Keratinocyte (primary cell): ENCODE data around the gene ASCC2. TPM values are rescaled to one million over a fixed set of nuclear protein-coding genes. Genes with fewer than 3 reads are reported as not detected.

Experiments
- DNase-seq: peaks from one replicate; pipeline ENCODE4 v3.0.0-alpha.2; 2011; ENCODE audit warnings: low read depth, missing footprints, low spot score
- FAIRE-seq: peaks from 2 replicates; lab custom pipeline; 2011; peaks lifted over from hg19 to GRCh38; lab: Jason Lieb, UNC
- H2AFZ ChIP-seq: 2 replicates; pipeline ENCODE4 v1.6.0; 2012; ENCODE audit warnings: low read length, control low read depth, inconsistent platforms; ENCODE audit not compliant: control insufficient read depth
- H3K27ac ChIP-seq: 2 replicates; pipeline ENCODE4 v1.5.1; 2011; ENCODE audit warnings: low read length; ENCODE audit not compliant: control insufficient read depth, insufficient read depth
- H3K27me3 ChIP-seq: 3 replicates; pipeline ENCODE4 v1.6.0; 2011; ENCODE audit warnings: low read length; ENCODE audit not compliant: control insufficient read depth, insufficient read depth; ENCODE audit errors: extremely low read depth
- H3K36me3 ChIP-seq, 2 experiments: 2 replicates in 1 of 2; 3 replicates in 1 of 2; pipeline ENCODE4 v1.5.1; 2011; ENCODE audit warnings: low read length in 2 of 2, mild to moderate bottlenecking in 1 of 2; ENCODE audit not compliant: control insufficient read depth in 2 of 2, insufficient read depth in 2 of 2; ENCODE audit errors: extremely low read depth in 1 of 2
- H3K4me1 ChIP-seq: 3 replicates; pipeline ENCODE4 v1.5.1; 2011; ENCODE audit warnings: low read length; ENCODE audit not compliant: control insufficient read depth, insufficient read depth; ENCODE audit errors: extremely low read depth
- H3K4me2 ChIP-seq: 3 replicates; pipeline ENCODE4 v1.6.0; 2011; ENCODE audit warnings: low read depth, low read length; ENCODE audit not compliant: control insufficient read depth, insufficient read depth; ENCODE audit errors: extremely low read depth
- H3K4me3 ChIP-seq, 3 experiments: fragments of 200-600 bp in 1 of 3; sonication (generic) in 1 of 3; 2 replicates in 2 of 3; 3 replicates in 1 of 3; pipeline ENCODE4 v1.5.1; 2011 to 2016; ENCODE audit warnings: low read length in 3 of 3, mild to moderate bottlenecking in 3 of 3, control low read depth in 2 of 3, inconsistent platforms in 1 of 3, low read depth in 1 of 3, mixed read lengths in 1 of 3, mixed run types in 1 of 3, moderate library complexity in 1 of 3; ENCODE audit not compliant: control insufficient read depth in 2 of 3, insufficient read depth in 2 of 3; ENCODE audit errors: extremely low read depth in 1 of 3
- H3K79me2 ChIP-seq: 2 replicates; pipeline ENCODE4 v1.6.0; 2012; ENCODE audit warnings: low read length; ENCODE audit not compliant: control insufficient read depth, insufficient read depth
- H3K9ac ChIP-seq: 3 replicates; pipeline ENCODE4 v1.6.0; 2011; ENCODE audit warnings: low read length; ENCODE audit not compliant: control insufficient read depth, insufficient read depth; ENCODE audit errors: extremely low read depth
- H3K9me1 ChIP-seq: 3 replicates; pipeline ENCODE4 v1.6.0; 2011; ENCODE audit warnings: low read length; ENCODE audit not compliant: control insufficient read depth, insufficient read depth; ENCODE audit errors: extremely low read depth
- H3K9me3 ChIP-seq: 2 replicates; pipeline ENCODE4 v1.5.1; 2012; ENCODE audit warnings: low read depth, low read length; ENCODE audit not compliant: control insufficient read depth
- H4K20me1 ChIP-seq: 3 replicates; pipeline ENCODE4 v1.6.0; 2011; ENCODE audit warnings: low read length; ENCODE audit not compliant: control insufficient read depth, insufficient read depth; ENCODE audit errors: extremely low read depth
- EZH2 ChIP-seq: IDR thresholded peaks from one replicate; pipeline ENCODE4 v1.6.1; 2012; ENCODE audit warnings: inconsistent platforms, mild to moderate bottlenecking, low read length, moderate library complexity
- dilution Hi-C: fragments of 300-500 bp; cut with MboI; formaldehyde crosslinking; loops from one replicate; pipeline ENCODE4 v1.7.0; 2020; ENCODE audit warnings: low sequenced_read_pairs; ENCODE audit not compliant: extremely low pct_ligation_motif_present
- polyA plus RNA-seq, 5 experiments: library from polyadenylated mRNA; depleted of rRNA in 3 of 5; stranded (reverse) in 3 of 5; stranded (forward) in 1 of 5; unstranded in 1 of 5; fragments of >200 nt; gene quantifications; 1 replicate in 1 of 5; 2 replicates in 3 of 5; 3 replicates in 1 of 5; pipeline versions ENCODE4 v1.2.1 to v1.2.3, GENCODE V29; 2011 to 2012; ENCODE audit warnings: missing spikeins in 2 of 5, low read depth in 1 of 5, low replicate concordance in 1 of 5
- TF ChIP-seq, protein P1 (sequence below), 3 experiments: IDR thresholded peaks in 1 of 3; conservative IDR thresholded peaks in 1 of 3; optimal IDR thresholded peaks in 1 of 3; 2 replicates in 2 of 3; 3 replicates in 1 of 3; pipeline versions ENCODE3 to v1.5.1; 2011; ENCODE audit warnings: low read length in 3 of 3, mild to moderate bottlenecking in 3 of 3, moderate library complexity in 2 of 3, control low read depth in 1 of 3, inconsistent platforms in 1 of 3; ENCODE audit not compliant: insufficient read depth in 2 of 3; ENCODE audit errors: extremely low read depth in 1 of 3

Gene ASCC2
- polyA plus RNA-seq, 1 donor (not counting 4 experiments of a cell fraction or from before 2014, with no cell fraction given), result 51.3 TPM

DNA sequence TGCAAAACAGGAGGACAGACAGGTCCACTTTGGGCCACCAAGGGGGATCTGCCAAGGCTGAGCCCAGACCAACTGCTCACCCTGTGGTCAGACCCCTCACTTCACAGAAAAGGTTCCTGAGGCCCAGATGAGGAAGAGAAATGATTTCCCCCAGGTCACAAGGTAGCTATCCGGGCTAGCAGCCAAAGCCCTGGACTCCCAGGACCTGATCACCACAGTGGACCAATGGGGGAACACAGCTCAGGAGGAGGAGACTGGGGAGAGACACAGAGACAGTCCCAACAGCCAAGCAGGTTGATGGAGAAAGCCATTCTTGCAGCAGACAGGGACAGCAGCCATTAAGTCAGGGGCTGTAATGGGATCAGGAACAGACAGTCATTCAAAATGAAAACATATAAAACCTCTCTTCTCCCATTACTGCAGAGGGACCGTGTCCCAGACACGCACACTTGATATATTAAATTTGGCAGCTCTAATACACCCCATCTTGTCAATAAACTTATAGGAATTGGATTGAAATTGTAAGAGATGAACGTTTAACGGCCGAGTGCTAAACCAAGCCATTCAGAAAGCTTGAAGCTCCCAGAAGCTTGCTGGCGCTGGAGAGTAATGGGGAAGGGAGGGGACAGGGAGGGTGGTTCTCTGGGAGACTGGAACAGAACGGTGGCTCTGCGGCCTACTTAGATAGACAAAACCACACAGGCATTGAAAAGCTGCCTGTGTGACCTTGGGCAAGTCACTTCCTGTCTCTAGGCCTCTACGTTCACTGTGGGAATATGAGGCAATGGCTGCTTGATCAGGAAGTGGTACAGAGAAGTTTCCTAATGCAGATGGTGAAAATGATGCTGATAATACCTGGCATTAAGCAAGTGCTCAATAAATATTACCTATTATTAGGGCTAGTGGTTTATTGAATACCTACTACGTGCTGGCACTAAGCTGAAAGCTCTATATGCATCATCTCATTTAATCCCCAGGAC lies 87.2 kb downstream of the ASCC2 start:
- H3K4me1 ChIP-seq, result peaks cover 9% of the 10 kb centered on the region
- H3K4me2 ChIP-seq, result no peak overlapping the region
- FAIRE-seq (peak; percentile 60), DNase-seq (no peak)
- H3K36me3 ChIP-seq, result peaks cover 0 to 5% of the 10 kb centered on the region in 2 experiments
- no peaks in the 10 kb centered on the region for H4K20me1 ChIP-seq
- dilution Hi-C loops, result no loop called here
- TF ChIP-seq EZH2, result no peak
- TF ChIP-seq, protein P1, sequence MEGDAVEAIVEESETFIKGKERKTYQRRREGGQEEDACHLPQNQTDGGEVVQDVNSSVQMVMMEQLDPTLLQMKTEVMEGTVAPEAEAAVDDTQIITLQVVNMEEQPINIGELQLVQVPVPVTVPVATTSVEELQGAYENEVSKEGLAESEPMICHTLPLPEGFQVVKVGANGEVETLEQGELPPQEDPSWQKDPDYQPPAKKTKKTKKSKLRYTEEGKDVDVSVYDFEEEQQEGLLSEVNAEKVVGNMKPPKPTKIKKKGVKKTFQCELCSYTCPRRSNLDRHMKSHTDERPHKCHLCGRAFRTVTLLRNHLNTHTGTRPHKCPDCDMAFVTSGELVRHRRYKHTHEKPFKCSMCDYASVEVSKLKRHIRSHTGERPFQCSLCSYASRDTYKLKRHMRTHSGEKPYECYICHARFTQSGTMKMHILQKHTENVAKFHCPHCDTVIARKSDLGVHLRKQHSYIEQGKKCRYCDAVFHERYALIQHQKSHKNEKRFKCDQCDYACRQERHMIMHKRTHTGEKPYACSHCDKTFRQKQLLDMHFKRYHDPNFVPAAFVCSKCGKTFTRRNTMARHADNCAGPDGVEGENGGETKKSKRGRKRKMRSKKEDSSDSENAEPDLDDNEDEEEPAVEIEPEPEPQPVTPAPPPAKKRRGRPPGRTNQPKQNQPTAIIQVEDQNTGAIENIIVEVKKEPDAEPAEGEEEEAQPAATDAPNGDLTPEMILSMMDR (optimal IDR thresholded peaks at IDR 0.05 in 1 of 3, IDR thresholded peaks at IDR 0.05 in 1 of 3, conservative IDR thresholded peaks at IDR 0.05 in 1 of 3; ENCODE audit: extremely low read depth in 1 of 3, insufficient read depth in 2 of 3, low read length in 3 of 3), result no peak
- H3K27ac ChIP-seq, result no peak overlapping the region
- H3K9ac ChIP-seq, result no peak overlapping the region
- H3K9me3 ChIP-seq, result no peaks in the 10 kb centered on the region
- no peaks in the 10 kb centered on the region for H3K9me1 ChIP-seq
- no peak overlapping the region for H3K4me3 ChIP-seq
- H3K27me3 ChIP-seq, result no peaks in the 10 kb centered on the region
- H3K79me2 ChIP-seq, result no peaks in the 10 kb centered on the region
- no peak overlapping the region for H2AFZ ChIP-seq

- Histone ChIP-seq H4K20me1 (no peaks in the 10 kb centered on the region), H3K4me3 (no peak overlapping the region), H3K4me1 (peaks cover 17% of the 10 kb centered on the region), H3K4me2 (no peak overlapping the region), H2AFZ (no peak overlapping the region), H3K27me3 (no peaks in the 10 kb centered on the region), H3K36me3 (peaks cover 0 to 5% of the 10 kb centered on the region in 2 experiments), H3K9me3 (no peaks in the 10 kb centered on the region), H3K79me2 (no peaks in the 10 kb centered on the region), H3K27ac (no peak overlapping the region), H3K9me1 (no peaks in the 10 kb centered on the region), H3K9ac (no peak overlapping the region)
- TF ChIP-seq, protein P1 (optimal IDR thresholded peaks at IDR 0.05 in 1 of 3, IDR thresholded peaks at IDR 0.05 in 1 of 3, conservative IDR thresholded peaks at IDR 0.05 in 1 of 3; ENCODE audit: extremely low read depth in 1 of 3, insufficient read depth in 2 of 3, low read length in 3 of 3), result no peak
- no peak for TF ChIP-seq EZH2
- DNase-seq (no peak), FAIRE-seq (no peak)
- dilution Hi-C loops, result no loop called here
Observed at GRCh38 chr22:29750029-29750428, 88.0 kb downstream of the ASCC2 start.
